Activated naive CD4-positive, alpha-beta T cell treated with anti-CD3 and anti-CD28 coated beads, Interleukin-2, amount 50 U/mL, for 72 hours (primary cell): Measurements from ENCODE around the gene PLA2R1. TPM values are rescaled to one million over a fixed set of nuclear protein-coding genes. Genes with fewer than 3 reads are reported as not detected.

ENCODE experiments used
- ATAC-seq, 2 donors: fragments of 150-1000 bp; cut with Tn5 transposase; 2 replicates each; pipeline ENCODE4 v1.10.0; 2021; ENCODE audit warnings: mild to moderate bottlenecking in 2 of 2, moderate library complexity in 2 of 2
- DNase-seq, 2 donors: peaks; one replicate each; pipeline ENCODE4 v3.0.0; 2021 to 2022; ENCODE audit warnings: low spot score in 2 of 2
- H3K27ac Mint-ChIP-seq, 2 donors: one replicate each; pipeline ENCODE4 v1.8.0; 2022; ENCODE audit warnings: mild to moderate bottlenecking in 2 of 2, mixed read lengths in 2 of 2
- H3K36me3 Mint-ChIP-seq, 2 donors: one replicate each; pipeline ENCODE4 v1.8.0; 2022; ENCODE audit warnings: mixed read lengths in 2 of 2
- H3K9me3 Mint-ChIP-seq, 2 donors: one replicate each; pipeline ENCODE4 v1.8.0; 2022; ENCODE audit warnings: mixed read lengths in 2 of 2
- total RNA-seq, 2 donors: library from RNA; stranded (reverse); gene quantifications; one replicate each; pipeline ENCODE4 v1.2.3, GENCODE V29; 2022

The PLA2R1 gene
- total RNA-seq, 2 donors from 2014 or later, result not detected

GRCh38 chr2:159904127-159904958, 158.1 kb downstream of the PLA2R1 start, which contains the start of gene LY75:
Gene LY75, minus strand, starts transcription at chr2:159904756.
- Mint-ChIP-seq H3K27ac (peak within 1 kb of the TSS; percentile 89 to 97), H3K36me3 (peaks cover 25 to 29% of the 10 kb centered on the region in 2 donors), H3K9me3 (no peaks in the 10 kb centered on the region)
- peak; percentile 71 to 85 for ATAC-seq
- DNase-seq, result peak; percentile 80

DNA sequence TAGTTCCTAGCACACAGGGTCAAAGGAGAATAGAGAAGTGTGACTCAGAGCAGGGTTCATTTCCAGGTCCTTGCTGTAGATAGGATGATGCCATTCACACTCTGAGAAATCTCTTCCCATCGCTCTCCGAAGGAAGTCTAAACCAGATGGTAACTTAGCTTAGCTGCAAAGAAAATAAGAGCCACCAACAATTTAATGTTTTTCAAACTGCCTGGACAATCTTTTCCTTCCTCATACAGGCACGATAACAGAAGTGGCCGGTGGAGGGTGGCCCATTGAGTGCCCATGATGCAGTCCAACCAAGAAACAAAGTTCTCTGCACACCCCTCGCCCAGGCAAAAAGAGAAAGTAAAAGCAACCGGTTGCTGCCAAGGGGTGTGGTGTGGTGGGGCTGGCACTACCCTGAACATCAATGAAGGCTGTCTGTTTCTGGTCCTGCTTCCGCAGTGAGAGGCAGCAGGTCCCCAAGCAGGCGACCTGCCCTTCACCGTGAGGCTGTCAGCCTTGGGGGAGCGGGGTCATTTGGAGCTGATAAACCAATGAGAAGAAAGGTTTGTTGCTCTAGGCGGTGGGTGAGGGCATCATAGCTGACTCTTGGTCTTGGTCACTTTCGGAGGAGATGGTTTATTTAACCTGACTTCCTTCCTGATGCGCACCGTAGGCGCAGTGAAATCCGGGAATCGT, 158.8 kb downstream of the PLA2R1 start:
- DNase-seq, result peak; percentile 57 to 79
- peak; percentile 55 to 71 for ATAC-seq
- H3K36me3 Mint-ChIP-seq, result peaks cover 25 to 28% of the 10 kb centered on the region in 2 donors
- no peaks in the 10 kb centered on the region for H3K9me3 Mint-ChIP-seq
- H3K27ac Mint-ChIP-seq, result peak overlapping the region; percentile 89 to 97

- peak overlapping the region in 1 of 2 donors; percentile 89 for H3K27ac Mint-ChIP-seq
- H3K9me3 Mint-ChIP-seq, result no peaks in the 10 kb centered on the region
- DNase-seq (no peak), ATAC-seq (no peak)
- peaks cover 28 to 30% of the 10 kb centered on the region in 2 donors for H3K36me3 Mint-ChIP-seq
These were observed 159.7 kb downstream of the PLA2R1 start for GRCh38 chr2:159902722-159903121.

GRCh38 chr2:159900343-159900742, 162.1 kb downstream of the PLA2R1 start:
- Mint-ChIP-seq H3K36me3 (peaks cover 33 to 35% of the 10 kb centered on the region in 2 donors), H3K9me3 (no peaks in the 10 kb centered on the region), H3K27ac (no peak overlapping the region)
- DNase-seq (no peak), ATAC-seq (no peak)

DNA sequence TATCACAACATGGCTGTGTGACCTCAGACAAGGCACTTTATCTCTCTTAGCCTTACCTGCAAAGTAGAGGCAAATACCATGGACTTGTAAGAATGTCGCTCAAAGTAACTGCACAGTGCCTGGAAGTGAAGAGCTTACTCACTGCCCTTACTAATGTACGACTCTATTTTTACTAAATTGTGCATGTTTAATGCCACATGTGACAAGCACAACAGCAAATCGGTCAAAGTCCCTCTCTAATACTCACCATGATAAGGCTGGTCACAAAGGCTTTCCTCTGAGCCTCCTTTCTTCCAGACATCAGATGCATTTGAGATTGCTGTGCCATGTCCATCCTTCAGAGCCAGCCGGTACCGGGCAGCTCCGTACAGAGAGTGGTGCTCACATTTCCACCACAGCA, 164.0 kb downstream of the PLA2R1 start:
- no peak for ATAC-seq
- Mint-ChIP-seq H3K36me3 (peaks cover 37 to 38% of the 10 kb centered on the region in 2 donors), H3K27ac (no peak overlapping the region), H3K9me3 (peaks cover 0 to 4% of the 10 kb centered on the region in 2 donors)
- no peak for DNase-seq

DNA sequence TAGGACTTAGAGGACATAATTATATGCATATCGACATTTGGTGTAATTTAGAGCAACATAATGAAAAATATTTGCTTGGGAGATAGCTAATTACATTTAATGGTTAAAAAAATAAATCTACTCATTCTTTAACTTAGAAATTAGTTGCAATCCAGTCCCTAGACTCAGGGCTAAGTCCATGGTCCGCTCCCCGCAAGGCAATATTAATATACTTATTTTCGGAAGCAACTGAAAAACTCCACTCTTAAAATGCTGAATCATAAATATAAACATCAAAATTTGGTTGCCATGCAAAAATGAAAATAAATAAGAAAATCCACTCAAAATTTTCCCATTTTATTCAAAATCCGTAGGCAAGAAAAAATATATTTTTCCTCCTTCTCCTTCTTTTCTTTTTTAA, 164.7 kb downstream of the PLA2R1 start:
- Mint-ChIP-seq H3K9me3 (peaks cover 0 to 4% of the 10 kb centered on the region in 2 donors), H3K27ac (no peak overlapping the region), H3K36me3 (peaks cover 36 to 38% of the 10 kb centered on the region in 2 donors)
- ATAC-seq (no peak), DNase-seq (no peak)

DNA sequence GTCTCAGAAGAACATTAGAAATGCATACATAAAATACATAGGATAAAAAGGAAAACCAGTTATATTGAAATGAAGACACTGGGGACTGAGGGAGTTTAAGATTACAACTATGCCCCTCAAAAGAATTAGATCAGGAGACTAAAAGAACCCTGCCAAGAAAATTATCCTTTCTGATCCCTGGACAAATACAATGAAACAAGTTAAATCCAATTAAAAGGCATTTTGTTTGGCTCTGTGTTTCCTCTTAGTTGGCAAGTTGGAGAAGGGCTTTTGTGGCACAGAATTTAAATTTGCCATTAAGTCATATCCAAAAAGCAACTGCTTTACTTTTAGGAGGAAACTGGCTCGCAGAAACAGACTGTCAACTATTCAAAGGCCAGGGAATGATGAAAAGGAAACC, 165.3 kb downstream of the PLA2R1 start:
- no peak overlapping the region for H3K27ac Mint-ChIP-seq
- H3K36me3 Mint-ChIP-seq, result peaks cover 31 to 38% of the 10 kb centered on the region in 2 donors
- peaks cover 0 to 4% of the 10 kb centered on the region in 2 donors for H3K9me3 Mint-ChIP-seq
- ATAC-seq (no peak), DNase-seq (no peak)

- peaks cover 21 to 32% of the 10 kb centered on the region in 2 donors for H3K36me3 Mint-ChIP-seq
- H3K9me3 Mint-ChIP-seq, result peaks cover 0 to 4% of the 10 kb centered on the region in 2 donors
- DNase-seq (no peak), ATAC-seq (peak; percentile 90 to 93)
- H3K27ac Mint-ChIP-seq, result peak overlapping the region; percentile 81 to 87
These were observed 167.0 kb downstream of the PLA2R1 start for GRCh38 chr2:159895258-159896065.

- ATAC-seq (no peak), DNase-seq (no peak)
- Mint-ChIP-seq H3K9me3 (peaks cover 0 to 4% of the 10 kb centered on the region in 2 donors), H3K36me3 (peaks cover 21 to 32% of the 10 kb centered on the region in 2 donors), H3K27ac (no peak overlapping the region)
These were observed 168.1 kb downstream of the PLA2R1 start for GRCh38 chr2:159894145-159894838.

DNA sequence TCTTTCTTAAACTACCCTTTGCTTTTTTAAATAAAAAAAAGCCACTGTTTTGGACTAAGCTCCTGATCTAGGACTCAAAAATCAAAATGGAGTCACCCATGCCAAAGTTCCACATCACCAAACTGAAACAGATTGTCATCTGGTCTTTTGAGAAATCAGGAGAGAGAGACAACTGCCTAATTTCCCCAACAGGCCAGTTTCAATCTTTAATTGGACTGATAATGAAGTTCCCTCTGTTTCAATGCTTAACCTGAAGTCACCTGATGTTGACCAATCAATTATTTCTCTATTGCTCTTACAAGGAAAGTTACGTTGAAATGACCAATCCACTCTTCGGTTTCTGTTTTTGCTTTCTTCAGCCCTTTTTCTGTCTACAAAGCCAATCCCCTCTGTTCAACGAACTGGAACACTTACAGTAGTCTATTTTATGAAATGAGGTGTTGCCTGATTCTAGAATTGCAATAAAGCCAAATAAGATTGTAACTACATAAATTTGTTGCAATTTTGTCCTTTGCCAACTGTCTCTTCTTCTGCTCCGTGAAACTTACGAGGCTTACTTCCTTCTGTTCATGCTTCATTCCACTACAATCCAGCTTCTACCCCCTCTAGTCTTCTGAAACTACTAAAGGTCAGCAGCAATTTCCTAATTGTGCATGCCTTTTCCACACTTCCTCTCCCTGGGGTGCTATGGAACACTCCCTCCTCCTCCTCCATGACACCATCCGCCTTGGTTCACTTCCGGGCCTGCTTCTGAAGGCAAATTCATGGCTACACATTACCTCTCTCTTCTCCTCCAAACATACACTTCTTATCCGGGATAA, 169.2 kb downstream of the PLA2R1 start:
- peaks cover 0 to 4% of the 10 kb centered on the region in 2 donors for H3K9me3 Mint-ChIP-seq
- ATAC-seq (no peak), DNase-seq (no peak)
- H3K27ac Mint-ChIP-seq, result peak overlapping the region in 1 of 2 donors; percentile 17
- peaks cover 21 to 30% of the 10 kb centered on the region in 2 donors for H3K36me3 Mint-ChIP-seq

- ATAC-seq, result no peak
- H3K36me3 Mint-ChIP-seq, result peaks cover 27 to 28% of the 10 kb centered on the region in 2 donors
- peak overlapping the region in 1 of 2 donors; percentile 17 for H3K27ac Mint-ChIP-seq
- no peak for DNase-seq
- H3K9me3 Mint-ChIP-seq, result peaks cover 0 to 4% of the 10 kb centered on the region in 2 donors
These were observed 170.3 kb downstream of the PLA2R1 start for GRCh38 chr2:159891917-159892730.

DNA sequence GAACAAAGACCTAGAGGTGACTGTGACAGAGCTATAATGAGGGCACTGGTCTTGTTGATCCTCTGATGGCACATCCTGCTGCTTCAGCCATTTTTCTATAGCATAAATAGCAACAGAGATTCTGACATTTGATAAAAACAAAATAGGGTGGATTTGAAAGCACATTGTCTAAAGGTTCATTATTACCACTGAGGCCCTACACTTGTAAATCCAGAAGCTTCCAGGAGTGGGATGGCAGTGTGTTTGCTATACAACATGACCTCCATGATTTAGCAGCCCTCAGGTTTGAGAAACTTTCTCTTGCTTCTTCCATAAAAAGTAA, 171.2 kb downstream of the PLA2R1 start:
- peaks cover 0 to 4% of the 10 kb centered on the region in 2 donors for H3K9me3 Mint-ChIP-seq
- ATAC-seq (no peak), DNase-seq (no peak)
- H3K36me3 Mint-ChIP-seq, result peaks cover 24% of the 10 kb centered on the region in 2 donors
- no peak overlapping the region for H3K27ac Mint-ChIP-seq

- H3K36me3 Mint-ChIP-seq, result peaks cover 22 to 23% of the 10 kb centered on the region in 2 donors
- peak; percentile 45 to 57 for ATAC-seq
- H3K27ac Mint-ChIP-seq, result no peak overlapping the region
These were observed 171.7 kb downstream of the PLA2R1 start for GRCh38 chr2:159890551-159891266.

GRCh38 chr2:159882130-159882745, 180.2 kb downstream of the PLA2R1 start:
- Mint-ChIP-seq H3K27ac (no peak overlapping the region), H3K9me3 (no peaks in the 10 kb centered on the region), H3K36me3 (peaks cover 17 to 27% of the 10 kb centered on the region in 2 donors)
- DNase-seq (no peak), ATAC-seq (no peak)

More at GRCh38 chr2:159890551-159891266, 171.7 kb downstream of the PLA2R1 start:
- H3K9me3 Mint-ChIP-seq, result peaks cover 0 to 4% of the 10 kb centered on the region in 2 donors
- DNase-seq, result no peak
